ENCODE data around the gene MRPL53. TPM values are rescaled to one million over a fixed set of nuclear protein-coding genes. Genes with fewer than 3 reads are reported as not detected.

MRPL53 gene
- total and polyA plus RNA-seq, 2 of the 13 experiments (the other 11 are each of a cell fraction or from before 2014, with no cell fraction given), result 34.3 to 51.9 TPM

GRCh38 chr2:74454654-74455511 is 17.6 kb downstream of the MRPL53 start, which contains the start of gene INO80B (continued):
- TF ChIP-seq ZNF704 (CRISPR knock-in tag; IDR thresholded peaks at IDR 0.05; ENCODE audit: borderline replicate concordance) (0 out of 2 replicates have a peak, but pooled peaks have one; percentile 82), HDAC2 (CRISPR knock-in tag; IDR thresholded peaks at IDR 0.05) (peak; percentile 97), ZMAT3 (CRISPR knock-in tag; conservative IDR thresholded peaks at IDR 0.05) (peak; percentile 79), EEA1 (CRISPR knock-in tag; IDR thresholded peaks at IDR 0.05; ENCODE audit: borderline replicate concordance) (no peak), ZSCAN22 (CRISPR knock-in tag; IDR thresholded peaks at IDR 0.05) (no peak), MTA1 (CRISPR knock-in tag; IDR thresholded peaks at IDR 0.05; ENCODE audit: borderline replicate concordance) (peak; percentile 89; the same call in 1 of the 2 replicates), TSC22D2 (CRISPR knock-in tag; IDR thresholded peaks at IDR 0.05; ENCODE audit: borderline replicate concordance) (peak; percentile 95), JDP2 (CRISPR knock-in tag; IDR thresholded peaks at IDR 0.05; ENCODE audit: borderline replicate concordance) (no peak), SMAD1 (CRISPR knock-in tag; IDR thresholded peaks at IDR 0.05; ENCODE audit: borderline replicate concordance, low read depth) (peak; percentile 99; the same call in 1 of the 2 replicates), ZNF335 (CRISPR knock-in tag; IDR thresholded peaks at IDR 0.05) (peak; percentile 98), TBX2 (CRISPR knock-in tag; IDR thresholded peaks at IDR 0.05; ENCODE audit: borderline replicate concordance) (peak; percentile 85), HNRNPUL1 (IDR thresholded peaks at IDR 0.05; ENCODE audit: low read depth, low read length) (no peak), PATZ1 (CRISPR knock-in tag; IDR thresholded peaks at IDR 0.05) (peak; percentile 86), ZBTB1 (CRISPR knock-in tag; IDR thresholded peaks at IDR 0.05; ENCODE audit: borderline replicate concordance) (no peak), ZFP82 (CRISPR knock-in tag; IDR thresholded peaks at IDR 0.05; ENCODE audit: borderline replicate concordance) (no peak), ZNF275 (CRISPR knock-in tag; IDR thresholded peaks at IDR 0.05; ENCODE audit: borderline replicate concordance) (no peak; the same call in 1 of the 2 replicates)
- TF ChIP-seq, protein P1, sequence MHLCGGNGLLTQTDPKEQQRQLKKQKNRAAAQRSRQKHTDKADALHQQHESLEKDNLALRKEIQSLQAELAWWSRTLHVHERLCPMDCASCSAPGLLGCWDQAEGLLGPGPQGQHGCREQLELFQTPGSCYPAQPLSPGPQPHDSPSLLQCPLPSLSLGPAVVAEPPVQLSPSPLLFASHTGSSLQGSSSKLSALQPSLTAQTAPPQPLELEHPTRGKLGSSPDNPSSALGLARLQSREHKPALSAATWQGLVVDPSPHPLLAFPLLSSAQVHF (CRISPR knock-in tag; IDR thresholded peaks at IDR 0.05), result no peak
- TF ChIP-seq, protein P2, sequence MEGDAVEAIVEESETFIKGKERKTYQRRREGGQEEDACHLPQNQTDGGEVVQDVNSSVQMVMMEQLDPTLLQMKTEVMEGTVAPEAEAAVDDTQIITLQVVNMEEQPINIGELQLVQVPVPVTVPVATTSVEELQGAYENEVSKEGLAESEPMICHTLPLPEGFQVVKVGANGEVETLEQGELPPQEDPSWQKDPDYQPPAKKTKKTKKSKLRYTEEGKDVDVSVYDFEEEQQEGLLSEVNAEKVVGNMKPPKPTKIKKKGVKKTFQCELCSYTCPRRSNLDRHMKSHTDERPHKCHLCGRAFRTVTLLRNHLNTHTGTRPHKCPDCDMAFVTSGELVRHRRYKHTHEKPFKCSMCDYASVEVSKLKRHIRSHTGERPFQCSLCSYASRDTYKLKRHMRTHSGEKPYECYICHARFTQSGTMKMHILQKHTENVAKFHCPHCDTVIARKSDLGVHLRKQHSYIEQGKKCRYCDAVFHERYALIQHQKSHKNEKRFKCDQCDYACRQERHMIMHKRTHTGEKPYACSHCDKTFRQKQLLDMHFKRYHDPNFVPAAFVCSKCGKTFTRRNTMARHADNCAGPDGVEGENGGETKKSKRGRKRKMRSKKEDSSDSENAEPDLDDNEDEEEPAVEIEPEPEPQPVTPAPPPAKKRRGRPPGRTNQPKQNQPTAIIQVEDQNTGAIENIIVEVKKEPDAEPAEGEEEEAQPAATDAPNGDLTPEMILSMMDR (CRISPR knock-in tag; IDR thresholded peaks at IDR 0.05), result peak; percentile 36
- TF ChIP-seq, protein P3, sequence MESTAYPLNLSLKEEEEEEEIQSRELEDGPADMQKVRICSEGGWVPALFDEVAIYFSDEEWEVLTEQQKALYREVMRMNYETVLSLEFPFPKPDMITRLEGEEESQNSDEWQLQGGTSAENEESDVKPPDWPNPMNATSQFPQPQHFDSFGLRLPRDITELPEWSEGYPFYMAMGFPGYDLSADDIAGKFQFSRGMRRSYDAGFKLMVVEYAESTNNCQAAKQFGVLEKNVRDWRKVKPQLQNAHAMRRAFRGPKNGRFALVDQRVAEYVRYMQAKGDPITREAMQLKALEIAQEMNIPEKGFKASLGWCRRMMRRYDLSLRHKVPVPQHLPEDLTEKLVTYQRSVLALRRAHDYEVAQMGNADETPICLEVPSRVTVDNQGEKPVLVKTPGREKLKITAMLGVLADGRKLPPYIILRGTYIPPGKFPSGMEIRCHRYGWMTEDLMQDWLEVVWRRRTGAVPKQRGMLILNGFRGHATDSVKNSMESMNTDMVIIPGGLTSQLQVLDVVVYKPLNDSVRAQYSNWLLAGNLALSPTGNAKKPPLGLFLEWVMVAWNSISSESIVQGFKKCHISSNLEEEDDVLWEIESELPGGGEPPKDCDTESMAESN (CRISPR knock-in tag; conservative IDR thresholded peaks at IDR 0.05), result peak; percentile 92

All from HepG2 (cell line).